ENCODE measurements around the gene VPS51. TPM values are rescaled to one million over a fixed set of nuclear protein-coding genes. Genes with fewer than 3 reads are reported as not detected.
A peak's percentile ranks its signal among the peaks of the same experiment; 100 is the strongest.

VPS51 gene
- total RNA-seq, 1 donor, result 211 TPM

- no peak overlapping the region for H3K4me3 ChIP-seq (ENCODE audit: low read depth, low read length)
- no peak for DNase-seq (ENCODE audit: low read depth)
- TF ChIP-seq CTCF (IDR thresholded peaks at IDR 0.05; ENCODE audit: insufficient read depth, low read length), result no peak
Observed at GRCh38 chr11:65159012-65159411, 63.0 kb downstream of the VPS51 start.

GRCh38 chr11:65160643-65161042 lies 64.6 kb downstream of the VPS51 start:
- no peak for DNase-seq (ENCODE audit: low read depth)
- TF ChIP-seq CTCF (IDR thresholded peaks at IDR 0.05; ENCODE audit: insufficient read depth, low read length), result no peak
- H3K4me3 ChIP-seq (ENCODE audit: low read depth, low read length), result no peak overlapping the region

Small RNA genes within 50 kb of the gene (small RNA-seq; reads per million reads assigned to genes)
- not detected for gene HIGD1AP10
- not detected for gene PDCL2P2
- 14.6 reads per million, percentile 95 among the genes with 10 or more reads in this experiment for gene RNU2-23P

Other genes starting within 250 kb of the VPS51 start
- 68.1 and 113 TPM in 2 replicates for gene EHD1, start 217.6 kb upstream of the VPS51 start, total RNA-seq (ENCODE audit: low replicate concordance)
- gene ATG2A, start 179.0 kb upstream of the VPS51 start, total RNA-seq (ENCODE audit: low replicate concordance), result 18.2 and 18.8 TPM in 2 replicates
- gene PPP2R5B, start 171.5 kb upstream of the VPS51 start, total RNA-seq (ENCODE audit: low replicate concordance), result 7.9 and 9.3 TPM in 2 replicates
- not detected in 2 replicates for gene GPHA2, start 160.3 kb upstream of the VPS51 start, total RNA-seq (ENCODE audit: low replicate concordance)
- not detected in 2 replicates for gene MAJIN, start 124.1 kb upstream of the VPS51 start, total RNA-seq (ENCODE audit: low replicate concordance)
- gene BATF2, start 99.2 kb upstream of the VPS51 start, total RNA-seq (ENCODE audit: low replicate concordance), result 0.25 and 0.45 TPM in 2 replicates
- gene ARL2, start 82.1 kb upstream of the VPS51 start, total RNA-seq (ENCODE audit: low replicate concordance), result 14.9 and 97.9 TPM in 2 replicates
- 11.1 and 17.4 TPM in 2 replicates for gene SNX15, start 68.8 kb upstream of the VPS51 start, total RNA-seq (ENCODE audit: low replicate concordance)
- 13.0 and 19.1 TPM in 2 replicates for gene SAC3D1, start 55.0 kb upstream of the VPS51 start, total RNA-seq (ENCODE audit: low replicate concordance)
- 9.7 and 11.5 TPM in 2 replicates for gene NAALADL1, start 37.7 kb upstream of the VPS51 start, total RNA-seq (ENCODE audit: low replicate concordance)
- 2.5 and 19.3 TPM in 2 replicates for gene CDCA5, start 12.2 kb upstream of the VPS51 start, total RNA-seq (ENCODE audit: low replicate concordance)
- gene ZFPL1, start 12.0 kb upstream of the VPS51 start, total RNA-seq (ENCODE audit: low replicate concordance), result 9.6 and 42.5 TPM in 2 replicates
- 9.2 and 10.0 TPM in 2 replicates for gene TM7SF2, start 15.7 kb downstream of the VPS51 start, total RNA-seq (ENCODE audit: low replicate concordance)
- 9.9 and 30.4 TPM in 2 replicates for gene ZNHIT2, start 21.5 kb downstream of the VPS51 start, total RNA-seq (ENCODE audit: low replicate concordance)
- 239 and 640 TPM in 2 replicates for gene FAU, start 25.9 kb downstream of the VPS51 start, total RNA-seq (ENCODE audit: low replicate concordance)
- 24.2 and 34.7 TPM in 2 replicates for gene MRPL49, start 26.1 kb downstream of the VPS51 start, total RNA-seq (ENCODE audit: low replicate concordance)
- 10.4 and 24.3 TPM in 2 replicates for gene SYVN1, start 38.3 kb downstream of the VPS51 start, total RNA-seq (ENCODE audit: low replicate concordance)
- not detected in 2 replicates for gene SPDYC, start 74.0 kb downstream of the VPS51 start, total RNA-seq (ENCODE audit: low replicate concordance)
- gene CAPN1, start 85.7 kb downstream of the VPS51 start, total RNA-seq (ENCODE audit: low replicate concordance), result 43.2 and 164 TPM in 2 replicates
- gene POLA2, start 165.7 kb downstream of the VPS51 start, total RNA-seq (ENCODE audit: low replicate concordance), result 8.7 and 32.4 TPM in 2 replicates
- gene CDC42EP2, start 218.7 kb downstream of the VPS51 start, total RNA-seq (ENCODE audit: low replicate concordance), result 4.7 and 28.0 TPM in 2 replicates
- 46.4 and 75.9 TPM in 2 replicates for gene DPF2, start 237.6 kb downstream of the VPS51 start, total RNA-seq (ENCODE audit: low replicate concordance)